SK-N-SH (cell line): ENCODE results near the gene RHBDL1. TPM values are rescaled to one million over a fixed set of nuclear protein-coding genes. Genes with fewer than 3 reads are reported as not detected.

Experiments used
- CTCF ChIA-PET: fragments of 300-600, 350-600 bp; formaldehyde crosslinking; extraction: SDS; loops from one replicate; lab custom pipeline; 2021; lab: Yijun Ruan, JAX
- POLR2A ChIA-PET: fragments of 350-600 bp; sonication (Branson Sonifier 250); formaldehyde crosslinking; extraction: SDS; loops from one replicate; lab custom pipeline; 2020; ENCODE audit warnings: antibody characterized with exemption, inconsistent platforms; lab: Yijun Ruan, JAX
- DNase-seq: peaks from one replicate; pipeline ENCODE4 v3.0.0; 2012
- H2AFZ ChIP-seq: fragments of 200-600 bp; sonication (generic); 2 replicates; pipeline ENCODE4 v1.8.1; 2016; ENCODE audit warnings: antibody characterized with exemption, mild to moderate bottlenecking, low read depth
- H3F3A ChIP-seq: fragments of 200-600 bp; sonication (generic); replicated peaks from 2 replicates; pipeline ENCODE3; 2016; ENCODE audit warnings: antibody characterized with exemption, mild to moderate bottlenecking; ENCODE audit not compliant: insufficient read depth
- H3K27ac ChIP-seq, 2 experiments: fragments of 200-500 bp in 1 of 2; fragments of 200-600 bp in 1 of 2; sonication (Bioruptor generic) in 1 of 2; sonication (generic), shearing (Covaris generic) in 1 of 2; 2 replicates each; pipeline versions ENCODE4 v1.5.1 to v1.6.1; 2014 to 2016; ENCODE audit warnings: low read depth in 2 of 2, inconsistent platforms in 1 of 2, low read length in 1 of 2, mild to moderate bottlenecking in 1 of 2, mixed read lengths in 1 of 2
- H3K27me3 ChIP-seq: fragments of 200-600 bp; sonication (generic), shearing (Covaris generic); 2 replicates; pipeline ENCODE4 v1.6.1; 2016; ENCODE audit warnings: mixed run types; ENCODE audit not compliant: insufficient read depth
- H3K36me3 ChIP-seq, 2 experiments: fragments of 200-500 bp in 1 of 2; fragments of 200-600 bp in 1 of 2; sonication (Bioruptor generic) in 1 of 2; sonication (generic) in 1 of 2; replicated peaks in 1 of 2; 2 replicates each; pipeline versions ENCODE3 to v1.5.1; 2014 to 2016; ENCODE audit warnings: low read length in 1 of 2, mild to moderate bottlenecking in 1 of 2; ENCODE audit not compliant: insufficient read depth in 2 of 2, control insufficient read depth in 1 of 2
- H3K4me1 ChIP-seq, 2 experiments: fragments of 200-500 bp in 1 of 2; fragments of 200-600 bp in 1 of 2; sonication (Bioruptor generic) in 1 of 2; sonication (generic), shearing (Covaris generic) in 1 of 2; 2 replicates each; pipeline versions ENCODE4 v1.5.1 to v1.6.1; 2014 to 2016; ENCODE audit warnings: low read depth in 1 of 2, low read length in 1 of 2, mixed run types in 1 of 2; ENCODE audit not compliant: insufficient read depth in 2 of 2, control insufficient read depth in 1 of 2
- H3K4me2 ChIP-seq: fragments of 200-600 bp; sonication (generic), shearing (Covaris generic); 2 replicates; pipeline ENCODE4 v1.6.1; 2017; ENCODE audit warnings: mixed run types
- H3K4me3 ChIP-seq, 2 experiments: fragments of 200-500 bp in 1 of 2; fragments of 200-600 bp in 1 of 2; sonication (Bioruptor generic) in 1 of 2; sonication (generic), shearing (Covaris generic) in 1 of 2; 2 replicates each; pipeline versions ENCODE4 v1.5.1 to v1.8.1; 2014 to 2016; ENCODE audit warnings: low read depth in 2 of 2, inconsistent platforms in 1 of 2, low read length in 1 of 2, mild to moderate bottlenecking in 1 of 2, mixed read lengths in 1 of 2, moderate library complexity in 1 of 2
- H3K79me2 ChIP-seq: fragments of 200-600 bp; sonication (generic); 2 replicates; pipeline ENCODE4 v1.8.1; 2017; ENCODE audit warnings: mild to moderate bottlenecking; ENCODE audit not compliant: insufficient read depth
- H3K9ac ChIP-seq: fragments of 200-600 bp; sonication (generic); 2 replicates; pipeline ENCODE4 v1.6.1; 2017; ENCODE audit warnings: mixed run types
- H3K9me2 ChIP-seq: fragments of 200-600 bp; sonication (generic); 2 replicates; pipeline ENCODE4 v1.6.1; 2017; ENCODE audit warnings: mixed run types
- H3K9me3 ChIP-seq: fragments of 200-600 bp; sonication (generic); 2 replicates; pipeline ENCODE4 v1.6.1; 2017; ENCODE audit warnings: mixed run types, mild to moderate bottlenecking, moderate library complexity
- H4K20me1 ChIP-seq: fragments of 200-600 bp; sonication (generic); 2 replicates; pipeline ENCODE4 v1.6.1; 2017; ENCODE audit warnings: mild to moderate bottlenecking, mixed run types; ENCODE audit not compliant: insufficient read depth
- CHD2 ChIP-seq: fragments of 150-350 bp; IDR thresholded peaks from 2 replicates; pipeline ENCODE4 v1.6.1; 2018; ENCODE audit warnings: low read length; ENCODE audit not compliant: partially characterized antibody
- CTCF ChIP-seq: fragments of 200-600 bp; sonication (generic); IDR thresholded peaks from 2 replicates; pipeline ENCODE4 v1.6.1; 2017; ENCODE audit warnings: antibody characterized with exemption, mild to moderate bottlenecking, moderate library complexity
- ELF1 ChIP-seq: IDR thresholded peaks from 2 replicates; pipeline ENCODE4 v1.4.0; 2012
- EZH2phosphoT487 ChIP-seq: fragments of 200-600 bp; sonication (generic); IDR thresholded peaks from 2 replicates; pipeline ENCODE4 v1.6.1; 2017; ENCODE audit warnings: low read depth, mixed run types, mild to moderate bottlenecking, antibody characterized with exemption, moderate library complexity, borderline replicate concordance
- FOSL2 ChIP-seq: IDR thresholded peaks from 2 replicates; pipeline ENCODE4 v1.4.0; 2012; ENCODE audit warnings: low read depth, mild to moderate bottlenecking, moderate library complexity, borderline replicate concordance
- FOXJ3 ChIP-seq: sonication (generic); formaldehyde crosslinking; IDR thresholded peaks from 2 replicates; pipeline ENCODE4 v1.5.1; 2020; ENCODE audit warnings: mild to moderate bottlenecking, missing genetic modification reagents
- FOXM1 ChIP-seq: IDR thresholded peaks from 2 replicates; pipeline ENCODE4 v1.4.0; 2012; ENCODE audit warnings: low read depth, mild to moderate bottlenecking
- GABPA ChIP-seq: IDR thresholded peaks from 2 replicates; pipeline ENCODE4 v1.4.0; 2012; ENCODE audit warnings: low read depth, mild to moderate bottlenecking
- GATA2 ChIP-seq: sonication (generic); formaldehyde crosslinking; IDR thresholded peaks from 2 replicates; pipeline ENCODE4 v1.5.0; 2020; ENCODE audit warnings: mild to moderate bottlenecking, missing genetic modification reagents
- MAX ChIP-seq: IDR thresholded peaks from 2 replicates; pipeline ENCODE4 v1.4.0; 2012; ENCODE audit warnings: low read depth
- MEF2A ChIP-seq: IDR thresholded peaks from 2 replicates; pipeline ENCODE4 v1.4.0; 2012; ENCODE audit warnings: low read depth, borderline replicate concordance
- MXI1 ChIP-seq: IDR thresholded peaks from 2 replicates; pipeline ENCODE4 v1.6.1; 2012; ENCODE audit warnings: mild to moderate bottlenecking, low read depth, low read length, improper control_type of control experiment
- NFIC ChIP-seq: IDR thresholded peaks from 2 replicates; pipeline ENCODE4 v1.4.0; 2012; ENCODE audit warnings: borderline replicate concordance
- NRF1 ChIP-seq: IDR thresholded peaks from 2 replicates; pipeline ENCODE4 v1.6.1; 2012; ENCODE audit warnings: low read depth, mild to moderate bottlenecking, low read length
- PBX3 ChIP-seq: IDR thresholded peaks from 2 replicates; pipeline ENCODE4; 2012
- POLR2AphosphoS5 ChIP-seq: IDR thresholded peaks from 2 replicates; pipeline ENCODE4 v1.6.1; 2012; ENCODE audit warnings: low read depth, low read length
- REST ChIP-seq: IDR thresholded peaks from 2 replicates; pipeline ENCODE4 v1.6.1; 2012; ENCODE audit warnings: mild to moderate bottlenecking, low read depth, low read length, moderate library complexity
- RFX5 ChIP-seq: IDR thresholded peaks from 2 replicates; pipeline ENCODE4 v1.6.1; 2012; ENCODE audit warnings: mild to moderate bottlenecking, improper control_type of control experiment, low read length
- RXRA ChIP-seq: IDR thresholded peaks from 2 replicates; pipeline ENCODE4 v1.4.0; 2012; ENCODE audit warnings: low read depth, mild to moderate bottlenecking, borderline replicate concordance
- SIN3A ChIP-seq: IDR thresholded peaks from 2 replicates; pipeline ENCODE4 v1.6.1; 2012; ENCODE audit warnings: low read depth, mild to moderate bottlenecking, low read length, moderate library complexity, borderline replicate concordance
- TAF1 ChIP-seq: IDR thresholded peaks from 2 replicates; pipeline ENCODE4 v1.6.1; 2012; ENCODE audit warnings: low read depth, mild to moderate bottlenecking, low read length, moderate library complexity, borderline replicate concordance
- TEAD4 ChIP-seq: IDR thresholded peaks from 2 replicates; pipeline ENCODE4 v1.4.0; 2012; ENCODE audit warnings: mild to moderate bottlenecking, borderline replicate concordance; ENCODE audit not compliant: insufficient read depth
- YY1 ChIP-seq: IDR thresholded peaks from 2 replicates; pipeline ENCODE4 v1.4.0; 2012; ENCODE audit warnings: low read depth, mild to moderate bottlenecking
- ZBTB33 ChIP-seq: IDR thresholded peaks from 2 replicates; pipeline ENCODE4 v1.4.0; 2012; ENCODE audit warnings: low read depth, borderline replicate concordance
- WGBS: methylation state at CpG from one replicate; pipeline ENCODE4 v1.1.6; 2017; ENCODE audit warnings: low lambda C conversion rate; 5-methylcytosine and 5-hydroxymethylcytosine counted together
- polyA plus RNA-seq, 3 experiments: library from polyadenylated mRNA; depleted of rRNA; stranded (reverse); fragments of >200 nt; gene quantifications; 2 replicates each; pipeline ENCODE4 v1.2.3, GENCODE V29; 2012

RHBDL1 gene
- polyA plus RNA-seq, 1 of the 3 experiments (the other 2 are of a cell fraction), result 4.1 TPM

GRCh38 chr16:720990-721764 lies 45.7 kb downstream of the RHBDL1 start, which contains the start of gene ANTKMT:
TSS of gene ANTKMT (plus strand) at chr16:721146. CDS start at chr16:721275, 129 bp downstream.
- 0 out of 2 replicates have a peak within 1 kb of the TSS, but pooled peaks have one; percentile 46 for H2AFZ ChIP-seq
- peak within 1 kb of the TSS; percentile 91 to 99 for H3K27ac ChIP-seq
- no peaks in the 10 kb centered on the region for H3K9me3 ChIP-seq
- H3F3A ChIP-seq, result peaks cover 26% of the 10 kb centered on the region
- WGBS, result under 1% methylated on average over 21 of the region's 106 CpGs
- CTCF ChIA-PET, result interaction anchor here (0.7 to 22.4 kb wide), 10 partner anchors 7 to 382 kb away, joined by 3 to 358 read pairs (median 9); partner anchors contain the start of genes ANTKMT, CCDC78, CIAO3 and FBXL16
- H3K4me2 ChIP-seq, result peak within 1 kb of the TSS; percentile 100
- peak within 1 kb of the TSS; percentile 85 for H3K9ac ChIP-seq
- H3K9me2 ChIP-seq, result no peaks in the 10 kb centered on the region
- DNase-seq, result peak; percentile 92
- peaks cover 8 to 43% of the 10 kb centered on the region in 2 experiments; a peak in 3 of 4 replicates for H3K4me1 ChIP-seq
- peaks cover 23% of the 10 kb centered on the region; the same call in 1 of the 2 replicates for H4K20me1 ChIP-seq
- POLR2A ChIA-PET, result interaction anchor here (0.6 to 3.8 kb wide), 14 partner anchors 8 to 88 kb away, joined by 3 to 19 read pairs (median 4); partner anchors contain the start of genes CHTF18, JMJD8, METTL26 and RPUSD1
- H3K36me3 ChIP-seq, result peaks cover 0 to 6% of the 10 kb centered on the region in 2 experiments
- peak within 1 kb of the TSS; percentile 86 to 89 for H3K4me3 ChIP-seq
- no peaks in the 10 kb centered on the region; the same call in 1 of the 2 replicates for H3K79me2 ChIP-seq
- no peaks in the 10 kb centered on the region for H3K27me3 ChIP-seq
- TF ChIP-seq GATA2 (CRISPR knock-in tag) (no peak), POLR2AphosphoS5 (peak; percentile 75), ZBTB33 (no peak), ELF1 (peak; percentile 67), RFX5 (no peak), CHD2 (no peak), RXRA (no peak), EZH2phosphoT487 (no peak), MEF2A (no peak), PBX3 (peak; percentile 38), TEAD4 (no peak), GABPA (peak; percentile 81), MXI1 (peak; percentile 17; the same call in 1 of the 2 replicates), NFIC (no peak), MAX (peak; percentile 95), REST (no peak), FOXM1 (no peak), SIN3A (no peak), FOXJ3 (no peak), FOSL2 (no peak), TAF1 (peak; percentile 80), NRF1 (peak; percentile 62; the same call in 1 of the 2 replicates), YY1 (no peak), CTCF (no peak)
